Measurements from ENCODE around the gene IFT172. TPM values are rescaled to one million over a fixed set of nuclear protein-coding genes. Genes with fewer than 3 reads are reported as not detected.
"Not testable (repeated sequence)": the region's sequence is repeated elsewhere in the genome, so short reads cannot be mapped to it uniquely, and the experiment has no call there.

IFT172 gene
- polyA plus RNA-seq (2011; rRNA removed) (20.4 and 24.8 TPM in 2 replicates), polyA minus RNA-seq (2011; rRNA and poly(A)+ RNA removed) (38.7 and 48.3 TPM in 2 replicates)

- peak; percentile 93 for DNase-seq (ENCODE audit: low read depth, low spot score)
- no peak for TF ChIP-seq CTCF (IDR thresholded peaks at IDR 0.05; ENCODE audit: low read depth, low read length)
- ChIA-PET CTCF (interaction anchor here (1.5 kb wide), 1 partner anchor 193 kb away, joined by 3 read pairs; no protein-coding TSS in a partner anchor), POLR2A (no interaction called here)
- Histone ChIP-seq H3K9me3 (ENCODE audit: control insufficient read depth, insufficient read depth, low read length) (no peaks in the 10 kb centered on the region), H3K4me3 (ENCODE audit: low read depth, low read length) (peak within 1 kb of the TSS; percentile 88), H3K27me3 (ENCODE audit: control insufficient read depth, insufficient read depth, low read length) (no peaks in the 10 kb centered on the region), H3K27ac (ENCODE audit: low read depth, low read length) (no peak within 1 kb of the TSS)
These were observed at the start of gene IFT172 for GRCh38 chr2:27489498-27490397. TSS of gene IFT172 (minus strand) at chr2:27489743. CDS start at chr2:27489653, 90 bp downstream.

- H3K27me3 ChIP-seq (ENCODE audit: control insufficient read depth, insufficient read depth, low read length); H3K9me3 ChIP-seq (ENCODE audit: control insufficient read depth, insufficient read depth, low read length); H3K4me3 ChIP-seq (ENCODE audit: low read depth, low read length); DNase-seq (ENCODE audit: low read depth, low spot score); H3K27ac ChIP-seq (ENCODE audit: low read depth, low read length); CTCF ChIA-PET; POLR2A ChIA-PET: not testable (repeated sequence)
These were observed 49.4 kb upstream of the IFT172 start for GRCh38 chr2:27538839-27539450.

GRCh38 chr2:27537287-27537686 is 47.7 kb upstream of the IFT172 start:
- POLR2A ChIA-PET = no interaction called here
- CTCF ChIA-PET = no interaction called here

GRCh38 chr2:27531983-27532382 is 42.4 kb upstream of the IFT172 start:
- CTCF ChIA-PET = no interaction called here
- POLR2A ChIA-PET = interaction anchor here (0.7 kb wide), 1 partner anchor 71 kb away, joined by 7 read pairs; no protein-coding TSS in a partner anchor
- TF ChIP-seq CTCF (IDR thresholded peaks at IDR 0.05; ENCODE audit: low read depth, low read length) = no peak

More at GRCh38 chr2:27537287-27537686, 47.7 kb upstream of the IFT172 start:
- Histone ChIP-seq H3K27me3 (ENCODE audit: control insufficient read depth, insufficient read depth, low read length) (peaks cover 9% of the 10 kb centered on the region), H3K27ac (ENCODE audit: low read depth, low read length) (no peak overlapping the region), H3K4me3 (ENCODE audit: low read depth, low read length) (no peak overlapping the region), H3K9me3 (ENCODE audit: control insufficient read depth, insufficient read depth, low read length) (no peaks in the 10 kb centered on the region)
- no peak for DNase-seq (ENCODE audit: low read depth, low spot score)
- TF ChIP-seq CTCF (IDR thresholded peaks at IDR 0.05; ENCODE audit: low read depth, low read length) = no peak

GRCh38 chr2:27527182-27527581 is 37.6 kb upstream of the IFT172 start:
- ChIA-PET POLR2A (no interaction called here), CTCF (interaction anchor here (0.6 kb wide), 1 partner anchor 1474 kb away, joined by 4 read pairs; no protein-coding TSS in a partner anchor)
- DNase-seq (ENCODE audit: low read depth, low spot score) = no peak
- H3K27ac ChIP-seq (ENCODE audit: low read depth, low read length) = no peak overlapping the region
- no peaks in the 10 kb centered on the region for H3K9me3 ChIP-seq (ENCODE audit: control insufficient read depth, insufficient read depth, low read length)
- no peak for TF ChIP-seq CTCF (IDR thresholded peaks at IDR 0.05; ENCODE audit: low read depth, low read length)
- peaks cover 7% of the 10 kb centered on the region for H3K27me3 ChIP-seq (ENCODE audit: control insufficient read depth, insufficient read depth, low read length)
- H3K4me3 ChIP-seq (ENCODE audit: low read depth, low read length) = no peak overlapping the region

More at GRCh38 chr2:27531983-27532382, 42.4 kb upstream of the IFT172 start:
- H3K4me3 ChIP-seq (ENCODE audit: low read depth, low read length) = no peak overlapping the region
- no peak for DNase-seq (ENCODE audit: low read depth, low spot score)
- peaks cover under 1% of the 10 kb centered on the region for H3K27me3 ChIP-seq (ENCODE audit: control insufficient read depth, insufficient read depth, low read length)
- no peak overlapping the region for H3K27ac ChIP-seq (ENCODE audit: low read depth, low read length)
- H3K9me3 ChIP-seq (ENCODE audit: control insufficient read depth, insufficient read depth, low read length) = no peaks in the 10 kb centered on the region

All from AG04450 (cell line).